A549 treated with Mapracorat at 1 μM for 4 hours (cell line): ENCODE results near the gene C11orf71. TPM values are rescaled to one million over a fixed set of nuclear protein-coding genes. Genes with fewer than 3 reads are reported as not detected.

Experiments used
- total RNA-seq: library from RNA; stranded (reverse); fragments of 200-300 nt; extraction: Qiagen RNA extraction; gene quantifications from 5 replicates; pipeline ENCODE4 v1.2.3, GENCODE V29; 2022

Gene C11orf71, protein sequence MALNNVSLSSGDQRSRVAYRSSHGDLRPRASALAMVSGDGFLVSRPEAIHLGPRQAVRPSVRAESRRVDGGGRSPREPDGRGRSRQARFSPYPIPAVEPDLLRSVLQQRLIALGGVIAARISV
- total RNA-seq, result 3.2 to 5.1 TPM (median 3.4 TPM) in 5 replicates

DNA sequence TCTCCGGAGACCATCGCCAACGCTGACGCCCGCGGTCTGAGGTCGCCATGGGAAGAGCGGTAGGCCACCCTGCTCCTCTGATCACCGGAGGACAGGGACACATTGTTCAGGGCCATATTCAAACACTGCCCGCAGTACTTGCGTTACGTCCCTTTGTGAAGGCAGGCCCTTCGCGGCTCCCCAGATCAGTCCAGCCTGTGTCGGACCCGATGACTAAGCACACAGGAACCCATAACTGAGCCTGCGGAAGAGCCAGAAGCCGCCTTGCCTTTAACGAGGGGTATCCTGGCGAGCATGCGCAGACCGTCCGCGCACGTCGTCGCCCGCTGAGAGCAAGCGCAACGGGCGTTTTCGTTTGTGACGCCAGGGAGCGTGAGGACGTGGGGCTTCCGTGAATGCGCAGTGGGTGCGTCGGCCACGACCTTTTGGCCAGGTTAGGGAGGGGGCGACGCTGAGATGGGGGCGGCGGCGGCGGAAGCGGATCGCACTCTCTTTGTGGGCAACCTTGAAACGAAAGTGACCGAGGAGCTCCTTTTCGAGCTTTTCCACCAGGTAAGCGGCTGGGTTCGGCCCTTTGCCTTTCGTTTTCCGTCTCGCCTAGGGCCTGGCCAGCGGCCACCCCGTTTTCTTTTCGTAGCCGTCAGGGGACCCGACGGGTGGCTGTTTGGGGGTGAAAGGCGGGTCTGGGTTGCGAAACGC lies at the start of gene C11orf71, which contains the start of gene RBM7:
Gene C11orf71, minus strand, starts transcription at position 296 of the 699 bp plus-strand sequence. Its CDS starts 180 bp downstream, at position 116.
Gene RBM7, plus strand, starts transcription at position 451 of the 699 bp plus-strand sequence. Its CDS starts 6 bp downstream, at position 457.

DNA sequence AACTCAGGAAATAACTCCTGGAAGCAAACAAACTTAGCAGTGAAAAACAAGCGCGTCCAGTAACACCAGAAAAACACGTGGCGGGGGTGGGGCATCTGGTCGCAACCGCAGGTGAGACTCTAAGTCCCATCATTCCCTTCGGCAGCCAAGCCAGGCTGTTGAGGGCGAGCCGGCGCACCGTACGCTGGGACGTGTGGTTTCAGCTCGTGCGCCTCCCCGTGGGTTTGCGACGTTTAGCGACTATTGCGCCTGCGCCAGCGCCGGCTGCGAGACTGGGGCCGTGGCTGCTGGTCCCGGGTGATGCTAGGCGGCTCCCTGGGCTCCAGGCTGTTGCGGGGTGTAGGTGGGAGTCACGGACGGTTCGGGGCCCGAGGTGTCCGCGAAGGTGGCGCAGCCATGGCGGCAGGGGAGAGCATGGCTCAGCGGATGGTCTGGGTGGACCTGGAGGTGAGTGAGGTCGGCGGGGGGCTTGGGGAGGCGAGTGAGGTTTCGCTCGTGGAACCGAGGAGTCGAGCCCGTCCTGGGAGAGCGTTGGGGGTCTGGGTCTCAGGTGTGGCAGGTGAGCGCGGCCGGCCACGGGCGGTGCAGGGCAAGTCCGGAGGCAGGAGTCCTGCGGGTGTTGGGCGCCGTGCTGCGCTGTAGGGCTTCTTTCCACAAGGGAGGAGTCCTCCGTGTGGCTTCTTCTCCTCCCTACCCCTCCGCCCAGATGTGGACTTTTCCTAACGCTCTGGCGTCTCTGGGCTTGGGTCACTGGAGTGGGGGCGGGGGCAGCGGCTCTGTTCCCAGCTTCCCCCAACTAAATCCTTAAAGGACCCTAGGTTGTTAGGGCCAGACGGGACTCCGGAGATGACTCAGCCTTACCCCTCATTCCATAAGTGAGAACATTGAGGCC lies 39.2 kb upstream of the C11orf71 start, which contains the start of gene REXO2:
Gene REXO2, plus strand, starts transcription at position 239 of the 892 bp plus-strand sequence. Its CDS starts 62 bp downstream, at position 301.

Other genes starting within 250 kb of the C11orf71 start
- 311 to 397 TPM (median 365 TPM) in 5 replicates for gene NNMT, start 104.1 kb downstream of the C11orf71 start, total RNA-seq
- 20.9 to 33.6 TPM (median 28.4 TPM) in 5 replicates for gene RBM7, start 155 bp upstream of the C11orf71 start, total RNA-seq
- 102 to 111 TPM (median 106 TPM) in 5 replicates for gene REXO2, start 39.0 kb upstream of the C11orf71 start, total RNA-seq
- gene NXPE1, start 159.4 kb upstream of the C11orf71 start, total RNA-seq, result not detected in 5 replicates
- gene NXPE4, start 195.3 kb upstream of the C11orf71 start, total RNA-seq, result not detected in 5 replicates